HEK293 (cell line): Measurements from ENCODE around the gene ETV7.
A peak's percentile ranks its signal among the peaks of the same experiment; 100 is the strongest.

Experiments
- CTCF ChIA-PET: fragments of 350-600 bp; formaldehyde crosslinking; extraction: SDS; loops from one replicate; lab custom pipeline; 2021; ENCODE audit warnings: antibody characterized with exemption; lab: Yijun Ruan, JAX
- POLR2A ChIA-PET: fragments of 300-600 bp; formaldehyde crosslinking; extraction: SDS; loops from one replicate; lab custom pipeline; 2020; ENCODE audit warnings: antibody characterized with exemption, inconsistent platforms; lab: Yijun Ruan, JAX
- H3K27ac ChIP-seq: fragments of 200-500 bp; sonication (Bioruptor generic); 2 replicates; pipeline ENCODE4 v1.5.1; 2014; ENCODE audit warnings: low read depth, low read length, control low read depth, inconsistent platforms; ENCODE audit errors: extremely low read depth
- H3K36me3 ChIP-seq, 2 experiments: fragments of 200-500 bp in 1 of 2; sonication (Bioruptor generic) in 1 of 2; 1 replicate in 1 of 2; 2 replicates in 1 of 2; pipeline ENCODE4 v1.5.1; 2014 to 2017; ENCODE audit warnings: inconsistent platforms in 2 of 2, low read length in 2 of 2; ENCODE audit not compliant: control insufficient read depth in 2 of 2, insufficient read depth in 1 of 2
- H3K4me1 ChIP-seq: fragments of 200-500 bp; sonication (Bioruptor generic); 2 replicates; pipeline ENCODE4 v1.5.1; 2014; ENCODE audit warnings: mild to moderate bottlenecking, low read length, inconsistent platforms; ENCODE audit not compliant: control insufficient read depth, insufficient read depth
- H3K4me3 ChIP-seq: 2 replicates; pipeline ENCODE4 v1.5.1; 2011; ENCODE audit warnings: low read depth, mild to moderate bottlenecking, control low read depth, low read length, moderate library complexity
- H3K9me3 ChIP-seq: fragments of 200-500 bp; sonication (Bioruptor generic); 2 replicates; pipeline ENCODE4 v1.5.1; 2014; ENCODE audit warnings: low read depth, low read length, inconsistent platforms; ENCODE audit not compliant: control insufficient read depth, insufficient read depth
- GLI4 ChIP-seq: fragments of 450-650 bp; formaldehyde crosslinking; IDR thresholded peaks from 2 replicates; pipeline ENCODE4 v1.5.1; 2016; ENCODE audit warnings: missing biosample characterization, missing genetic modification characterization
- GLIS2 ChIP-seq: fragments of 450-650 bp; formaldehyde crosslinking; IDR thresholded peaks from 2 replicates; pipeline ENCODE4 v1.5.1; 2016; ENCODE audit warnings: missing biosample characterization, missing genetic modification characterization
- KLF9 ChIP-seq: fragments of 450-650 bp; formaldehyde crosslinking; IDR thresholded peaks from 2 replicates; pipeline ENCODE4 v1.5.1; 2016; ENCODE audit warnings: missing biosample characterization, missing genetic modification characterization, low read depth
- SALL2 ChIP-seq: fragments of 450-650 bp; formaldehyde crosslinking; IDR thresholded peaks from 2 replicates; pipeline ENCODE4 v1.5.0; 2017; ENCODE audit warnings: missing biosample characterization, mild to moderate bottlenecking, missing genetic modification characterization, borderline replicate concordance
- SETDB1 ChIP-seq: IDR thresholded peaks from one replicate; pipeline ENCODE4 v1.6.1; 2017; ENCODE audit warnings: mild to moderate bottlenecking, low read length, moderate library complexity, mixed read lengths; ENCODE audit not compliant: insufficient read length
- TRIM28 ChIP-seq: IDR thresholded peaks from 2 replicates; pipeline ENCODE4 v1.6.1; 2011; ENCODE audit warnings: low read length, control low read depth, borderline replicate concordance
- ZBTB17 ChIP-seq: fragments of 450-650 bp; formaldehyde crosslinking; IDR thresholded peaks from 2 replicates; pipeline ENCODE4 v1.5.1; 2016; ENCODE audit warnings: missing biosample characterization, missing genetic modification characterization
- ZNF239 ChIP-seq: fragments of 450-650 bp; formaldehyde crosslinking; IDR thresholded peaks from 2 replicates; pipeline ENCODE4 v1.5.1; 2016; ENCODE audit warnings: missing biosample characterization, missing genetic modification characterization
- ZNF302 ChIP-seq: fragments of 450-650 bp; formaldehyde crosslinking; IDR thresholded peaks from 2 replicates; pipeline ENCODE4 v1.5.1; 2016; ENCODE audit warnings: missing biosample characterization, missing genetic modification characterization, low read depth
- ZNF311 ChIP-seq: fragments of 450-650 bp; formaldehyde crosslinking; IDR thresholded peaks from 2 replicates; pipeline ENCODE4 v1.5.1; 2017; ENCODE audit warnings: missing biosample characterization, missing genetic modification characterization, borderline replicate concordance
- ZNF341 ChIP-seq: fragments of 450-650 bp; formaldehyde crosslinking; IDR thresholded peaks from 2 replicates; pipeline ENCODE4; 2016; ENCODE audit warnings: low read depth, missing biosample characterization, missing genetic modification characterization
- ZNF529 ChIP-seq: fragments of 450-650 bp; formaldehyde crosslinking; IDR thresholded peaks from 2 replicates; pipeline ENCODE4 v1.5.1; 2017; ENCODE audit warnings: missing genetic modification characterization, missing biosample characterization; ENCODE audit not compliant: insufficient replicate concordance
- ZNF561 ChIP-seq: fragments of 450-650 bp; IDR thresholded peaks from 2 replicates; pipeline ENCODE4 v1.5.1; 2018; ENCODE audit warnings: missing biosample characterization, missing genetic modification characterization, borderline replicate concordance
- ZNF585B ChIP-seq: fragments of 450-650 bp; formaldehyde crosslinking; IDR thresholded peaks from 2 replicates; pipeline ENCODE4 v1.5.1; 2016; ENCODE audit warnings: missing biosample characterization, missing genetic modification characterization
- ZNF791 ChIP-seq: fragments of 450-650 bp; formaldehyde crosslinking; IDR thresholded peaks from 2 replicates; pipeline ENCODE4 v1.5.1; 2016; ENCODE audit warnings: missing biosample characterization, missing genetic modification characterization
- ZNF830 ChIP-seq: fragments of 450-650 bp; IDR thresholded peaks from 2 replicates; pipeline ENCODE4 v1.5.0; 2018; ENCODE audit warnings: missing biosample characterization, missing genetic modification characterization, low read depth, mild to moderate bottlenecking, moderate library complexity
- ZSCAN16 ChIP-seq: fragments of 450-650 bp; formaldehyde crosslinking; IDR thresholded peaks from 2 replicates; pipeline ENCODE4 v1.5.1; 2016; ENCODE audit warnings: missing biosample characterization, missing genetic modification characterization
- TF ChIP-seq, protein P1 (sequence below): fragments of 450-650 bp; formaldehyde crosslinking; IDR thresholded peaks from 2 replicates; pipeline ENCODE4 v1.5.1; 2016; ENCODE audit warnings: missing biosample characterization, missing genetic modification characterization
- TF ChIP-seq, protein P2 (sequence below): fragments of 450-650 bp; formaldehyde crosslinking; IDR thresholded peaks from 2 replicates; pipeline ENCODE4 v1.5.1; 2016; ENCODE audit warnings: missing biosample characterization, missing genetic modification characterization, borderline replicate concordance
- TF ChIP-seq, protein P3 (sequence below): fragments of 450-650 bp; formaldehyde crosslinking; IDR thresholded peaks from 2 replicates; pipeline ENCODE4 v1.5.1; 2016; ENCODE audit warnings: missing biosample characterization, missing genetic modification characterization
- TF ChIP-seq, protein P4 (sequence below): fragments of 450-650 bp; formaldehyde crosslinking; IDR thresholded peaks from 2 replicates; pipeline ENCODE4 v1.5.1; 2017; ENCODE audit warnings: missing biosample characterization, missing genetic modification characterization

ETV7 gene

DNA sequence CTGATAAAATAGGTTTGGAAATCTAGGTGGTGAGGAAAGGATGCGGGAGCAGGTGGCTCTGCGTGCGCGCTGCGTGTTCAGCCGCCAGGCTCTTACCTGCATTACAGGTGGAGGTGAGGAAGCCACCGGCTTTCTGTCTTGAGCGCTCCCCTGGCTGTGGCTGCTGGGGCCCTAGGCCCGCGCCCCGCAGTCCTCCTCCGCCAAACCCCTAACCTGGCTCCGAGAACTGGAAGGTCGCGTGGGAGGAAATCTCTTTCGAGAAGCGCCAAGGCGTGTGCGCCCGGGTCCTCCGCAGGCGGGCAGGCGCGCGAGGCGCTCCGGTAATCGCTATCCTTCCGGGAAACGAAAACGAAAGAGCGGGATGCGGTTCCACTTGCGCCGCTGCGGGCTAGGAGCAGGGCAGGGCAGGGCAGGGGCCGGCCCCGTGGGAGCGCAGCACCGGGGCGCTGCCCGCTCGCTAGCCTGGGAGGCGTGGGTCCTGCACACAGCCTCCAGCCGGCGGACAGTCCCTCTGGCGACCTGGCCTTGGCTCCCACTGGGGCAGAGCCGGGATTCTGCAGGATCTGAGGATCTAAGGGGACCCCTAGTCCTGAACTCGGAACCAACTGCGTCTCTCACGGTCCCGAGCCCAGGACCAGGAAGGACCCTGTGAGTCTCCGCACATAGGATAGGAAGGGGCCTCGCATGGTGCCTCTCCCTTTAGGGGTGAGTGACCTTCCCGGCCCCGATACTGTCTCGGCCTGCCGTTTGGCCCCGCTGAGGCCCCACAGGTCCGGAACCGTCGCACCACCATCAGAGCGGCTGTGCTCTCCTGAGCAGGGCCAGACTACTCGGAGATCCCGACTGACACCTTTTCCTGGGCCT, at the start of gene ETV7:
TSS of gene ETV7 (minus strand) at position 230 of the 864 bp plus-strand sequence. CDS start at position 102, 128 bp downstream.
- ChIA-PET POLR2A (no interaction called here), CTCF (interaction anchor here (0.8 to 1.4 kb wide), 2 partner anchors 18 to 35 kb away, joined by 4 to 8 read pairs; no protein-coding TSS in a partner anchor)
- Histone ChIP-seq H3K4me1 (peaks cover 6% of the 10 kb centered on the region; the same call in 1 of the 2 replicates), H3K36me3 (no peaks in the 10 kb centered on the region), H3K9me3 (no peaks in the 10 kb centered on the region), H3K4me3 (peak within 1 kb of the TSS; percentile 32), H3K27ac (no peak within 1 kb of the TSS)
- no peak for TF ChIP-seq ZNF302 (tag by site-specific recombination)
- TF ChIP-seq ZBTB17 (tag by site-specific recombination): no peak
- TF ChIP-seq ZNF830 (tag by site-specific recombination): no peak
- no peak for TF ChIP-seq ZNF311 (tag by site-specific recombination)
- TF ChIP-seq, protein P1, sequence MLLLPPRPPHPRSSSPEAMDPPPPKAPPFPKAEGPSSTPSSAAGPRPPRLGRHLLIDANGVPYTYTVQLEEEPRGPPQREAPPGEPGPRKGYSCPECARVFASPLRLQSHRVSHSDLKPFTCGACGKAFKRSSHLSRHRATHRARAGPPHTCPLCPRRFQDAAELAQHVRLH (tag by site-specific recombination): no peak
- TF ChIP-seq ZNF791 (tag by site-specific recombination): no peak
- TF ChIP-seq ZNF561 (tag by site-specific recombination): no peak
- no peak for TF ChIP-seq SETDB1
- no peak for TF ChIP-seq ZNF341
- TF ChIP-seq, protein P2, sequence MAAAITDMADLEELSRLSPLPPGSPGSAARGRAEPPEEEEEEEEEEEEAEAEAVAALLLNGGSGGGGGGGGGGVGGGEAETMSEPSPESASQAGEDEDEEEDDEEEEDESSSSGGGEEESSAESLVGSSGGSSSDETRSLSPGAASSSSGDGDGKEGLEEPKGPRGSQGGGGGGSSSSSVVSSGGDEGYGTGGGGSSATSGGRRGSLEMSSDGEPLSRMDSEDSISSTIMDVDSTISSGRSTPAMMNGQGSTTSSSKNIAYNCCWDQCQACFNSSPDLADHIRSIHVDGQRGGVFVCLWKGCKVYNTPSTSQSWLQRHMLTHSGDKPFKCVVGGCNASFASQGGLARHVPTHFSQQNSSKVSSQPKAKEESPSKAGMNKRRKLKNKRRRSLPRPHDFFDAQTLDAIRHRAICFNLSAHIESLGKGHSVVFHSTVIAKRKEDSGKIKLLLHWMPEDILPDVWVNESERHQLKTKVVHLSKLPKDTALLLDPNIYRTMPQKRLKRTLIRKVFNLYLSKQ (tag by site-specific recombination): no peak
- no peak for TF ChIP-seq GLI4 (tag by site-specific recombination)
- TF ChIP-seq ZSCAN16 (tag by site-specific recombination): no peak

DNA sequence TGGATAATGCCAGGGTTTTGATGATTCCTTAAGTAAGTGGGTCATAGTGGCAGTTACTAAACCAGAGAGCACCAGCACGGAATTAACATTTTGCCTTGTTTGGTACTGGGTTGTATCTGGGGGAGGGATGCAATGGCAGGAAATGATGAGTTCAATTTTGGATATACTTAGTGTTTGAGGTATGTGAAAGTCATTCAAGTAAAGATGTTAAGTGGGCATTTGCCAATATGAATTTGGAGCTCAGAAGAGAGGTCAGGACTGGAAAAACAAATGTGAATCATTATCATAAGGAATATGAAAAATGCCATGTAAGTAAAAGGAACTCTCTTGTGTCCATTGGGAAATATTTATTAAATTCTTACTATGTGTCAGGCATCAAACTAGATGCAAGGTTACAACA, 49.0 kb upstream of the ETV7 start:
- Histone ChIP-seq H3K36me3 (no peaks in the 10 kb centered on the region), H3K4me1 (peaks cover 4% of the 10 kb centered on the region; the same call in 1 of the 2 replicates), H3K9me3 (no peaks in the 10 kb centered on the region), H3K27ac (no peak overlapping the region), H3K4me3 (no peak overlapping the region)
- CTCF ChIA-PET: interaction anchor here (0.6 kb wide), 1 partner anchor 41 kb away, joined by 3 read pairs; no protein-coding TSS in a partner anchor
- TF ChIP-seq KLF9: no peak
- TF ChIP-seq TRIM28: no peak
- TF ChIP-seq, protein P3, sequence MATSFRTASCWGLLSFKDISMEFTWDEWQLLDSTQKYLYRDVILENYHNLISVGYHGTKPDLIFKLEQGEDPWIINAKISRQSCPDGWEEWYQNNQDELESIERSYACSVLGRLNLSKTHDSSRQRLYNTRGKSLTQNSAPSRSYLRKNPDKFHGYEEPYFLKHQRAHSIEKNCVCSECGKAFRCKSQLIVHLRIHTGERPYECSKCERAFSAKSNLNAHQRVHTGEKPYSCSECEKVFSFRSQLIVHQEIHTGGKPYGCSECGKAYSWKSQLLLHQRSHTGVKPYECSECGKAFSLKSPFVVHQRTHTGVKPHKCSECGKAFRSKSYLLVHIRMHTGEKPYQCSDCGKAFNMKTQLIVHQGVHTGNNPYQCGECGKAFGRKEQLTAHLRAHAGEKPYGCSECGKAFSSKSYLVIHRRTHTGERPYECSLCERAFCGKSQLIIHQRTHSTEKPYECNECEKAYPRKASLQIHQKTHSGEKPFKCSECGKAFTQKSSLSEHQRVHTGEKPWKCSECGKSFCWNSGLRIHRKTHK (tag by site-specific recombination): no peak
- no peak for TF ChIP-seq ZNF529
- no peak for TF ChIP-seq SALL2 (tag by site-specific recombination)
- TF ChIP-seq GLIS2 (tag by site-specific recombination): no peak
- no peak for TF ChIP-seq ZNF239 (tag by site-specific recombination)
- TF ChIP-seq, protein P4, sequence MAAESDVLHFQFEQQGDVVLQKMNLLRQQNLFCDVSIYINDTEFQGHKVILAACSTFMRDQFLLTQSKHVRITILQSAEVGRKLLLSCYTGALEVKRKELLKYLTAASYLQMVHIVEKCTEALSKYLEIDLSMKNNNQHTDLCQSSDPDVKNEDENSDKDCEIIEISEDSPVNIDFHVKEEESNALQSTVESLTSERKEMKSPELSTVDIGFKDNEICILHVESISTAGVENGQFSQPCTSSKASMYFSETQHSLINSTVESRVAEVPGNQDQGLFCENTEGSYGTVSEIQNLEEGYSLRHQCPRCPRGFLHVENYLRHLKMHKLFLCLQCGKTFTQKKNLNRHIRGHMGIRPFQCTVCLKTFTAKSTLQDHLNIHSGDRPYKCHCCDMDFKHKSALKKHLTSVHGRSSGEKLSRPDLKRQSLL (tag by site-specific recombination): no peak
- TF ChIP-seq ZNF585B (tag by site-specific recombination): no peak
- POLR2A ChIA-PET: no interaction called here
